ENCODE measurements around the gene KLF18.
"Not testable (repeated sequence)": the region's sequence is repeated elsewhere in the genome, so short reads cannot be mapped to it uniquely, and the experiment has no call there.

The KLF18 gene

DNA sequence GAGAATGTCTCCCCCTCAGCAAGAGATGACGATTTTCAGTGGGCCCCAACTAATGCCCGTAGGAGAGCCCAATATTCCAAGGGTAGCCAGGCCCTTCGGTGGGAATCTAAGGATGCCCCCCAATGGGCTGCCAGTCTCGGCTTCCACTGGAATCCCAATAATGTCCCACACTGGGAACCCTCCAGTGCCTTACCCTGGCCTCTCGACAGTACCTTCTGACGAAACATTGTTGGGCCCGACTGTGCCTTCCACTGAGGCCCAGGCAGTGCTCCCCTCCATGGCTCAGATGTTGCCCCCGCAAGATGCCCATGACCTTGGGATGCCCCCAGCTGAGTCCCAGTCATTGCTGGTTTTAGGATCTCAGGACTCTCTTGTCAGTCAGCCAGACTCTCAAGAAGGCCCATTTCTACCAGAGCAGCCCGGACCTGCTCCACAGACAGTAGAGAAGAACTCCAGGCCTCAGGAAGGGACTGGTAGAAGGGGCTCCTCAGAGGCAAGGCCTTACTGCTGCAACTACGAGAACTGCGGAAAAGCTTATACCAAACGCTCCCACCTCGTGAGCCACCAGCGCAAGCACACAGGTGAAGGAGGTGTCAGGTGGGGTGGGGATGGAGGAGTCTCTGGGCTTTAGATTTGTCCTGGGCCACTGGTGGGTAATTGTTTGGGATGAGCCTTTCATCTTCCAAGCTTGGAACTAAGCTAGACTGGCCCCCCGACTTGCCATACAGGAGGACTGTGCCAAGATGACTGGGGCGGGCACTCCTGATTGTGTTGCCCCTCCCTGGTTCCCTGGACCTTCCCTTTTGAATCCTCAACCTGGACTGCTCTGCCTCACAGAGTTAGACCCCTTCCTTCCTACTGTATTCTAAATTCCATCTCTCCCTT, 11.6 kb downstream of the KLF18 start:
- FAIRE-seq (no peak), DNase-seq (ENCODE audit: extremely low spot score, insufficient read length, low read depth) (no peak)

DNA sequence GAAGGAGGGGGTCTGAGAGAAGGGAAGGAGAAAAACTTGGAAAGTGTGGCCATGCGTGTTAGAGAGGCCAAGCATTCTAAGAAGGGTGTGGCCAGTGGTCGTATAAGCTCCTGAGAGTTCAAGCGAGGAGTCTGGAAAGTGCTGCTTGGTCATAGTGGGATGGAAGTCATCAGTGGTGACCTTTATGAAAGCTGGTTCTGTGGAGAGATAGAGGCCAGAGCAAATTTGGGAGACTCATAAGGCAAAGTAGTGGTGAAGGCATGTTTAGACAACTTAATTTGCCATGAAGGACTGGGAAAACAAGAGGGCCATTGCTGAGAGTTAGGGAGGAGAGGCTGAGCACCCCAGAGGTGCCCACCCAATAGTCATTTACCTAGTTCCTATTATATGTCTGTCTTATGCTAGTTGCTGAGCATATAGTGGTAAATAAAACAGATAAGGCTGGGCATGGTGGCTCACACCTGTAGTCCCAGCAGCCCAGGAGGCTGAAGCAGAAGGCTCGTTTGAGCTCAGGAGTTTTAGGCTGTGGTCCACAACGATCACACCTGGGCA, 21.0 kb downstream of the KLF18 start:
- FAIRE-seq = no peak

DNA sequence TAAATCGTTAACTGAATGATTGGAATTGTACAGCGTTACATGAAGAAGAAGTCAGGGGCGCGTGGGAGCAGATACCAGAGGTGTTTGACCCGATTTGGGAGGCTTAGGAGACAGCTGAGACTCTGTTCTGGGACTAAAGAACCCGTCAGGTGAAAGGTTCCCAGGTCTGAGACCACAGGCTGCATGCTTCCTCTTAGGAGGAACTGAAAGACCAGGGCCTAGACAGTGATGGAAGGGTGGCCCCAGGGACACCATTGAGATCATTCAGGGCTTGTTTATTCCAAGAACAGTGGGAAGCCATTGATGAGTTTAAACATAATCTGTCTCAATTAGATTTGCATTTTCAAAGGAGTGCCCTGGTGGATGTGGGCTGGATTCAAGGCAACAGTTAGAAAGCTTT, 21.9 kb downstream of the KLF18 start:
- FAIRE-seq (no peak), DNase-seq (ENCODE audit: extremely low spot score, insufficient read length, low read depth) (no peak)

More for the DNA sequence above, 21.0 kb downstream of the KLF18 start:
- no peak for DNase-seq (ENCODE audit: extremely low spot score, insufficient read length, low read depth)

DNA sequence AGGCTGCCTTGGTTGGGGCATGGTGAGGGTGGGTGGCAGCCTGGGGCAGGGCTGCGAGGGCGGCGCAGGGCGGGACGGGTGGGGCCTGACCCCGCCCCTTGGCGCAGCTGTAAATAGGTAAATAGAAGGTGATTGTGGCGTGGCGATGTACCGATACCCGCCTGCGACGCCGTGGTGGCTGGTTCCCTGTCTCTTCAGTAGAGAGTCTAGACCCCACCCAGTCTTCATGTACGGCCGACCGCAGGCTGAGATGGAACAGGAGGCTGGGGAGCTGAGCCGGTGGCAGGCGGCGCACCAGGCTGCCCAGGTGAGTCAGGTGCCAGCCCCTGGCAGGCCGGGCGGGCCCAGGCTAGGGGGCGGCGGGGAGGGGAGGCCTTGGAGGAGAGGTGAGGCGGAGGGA, 22.7 kb downstream of the KLF18 start, which contains the start of gene KLF17:
Gene KLF17 (plus strand): TSS at position 140 of the 400 bp plus-strand sequence. CDS start 87 bp downstream, at position 227.
- FAIRE-seq (no peak), DNase-seq (ENCODE audit: extremely low spot score, insufficient read length, low read depth) (no peak)

DNA sequence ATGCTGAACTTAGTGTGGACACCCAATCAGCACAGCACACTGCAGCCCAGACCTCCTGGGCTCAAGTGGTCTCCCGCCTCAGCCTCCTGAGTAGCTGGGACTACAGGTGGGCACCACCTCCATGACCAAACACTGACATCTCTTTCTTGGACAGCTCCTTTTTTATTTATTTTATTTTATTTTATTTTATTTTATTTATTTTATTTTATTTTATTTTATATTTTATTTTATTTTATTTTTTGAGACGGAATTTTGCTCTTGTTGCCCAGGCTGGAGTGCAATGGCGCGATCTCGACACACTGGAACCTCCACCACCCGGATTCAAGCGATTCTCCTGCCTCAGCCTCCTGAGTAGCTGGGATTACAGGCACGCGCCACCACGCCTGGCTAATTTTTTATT, 24.2 kb downstream of the KLF18 start:
- FAIRE-seq = not testable (repeated sequence)

DNA sequence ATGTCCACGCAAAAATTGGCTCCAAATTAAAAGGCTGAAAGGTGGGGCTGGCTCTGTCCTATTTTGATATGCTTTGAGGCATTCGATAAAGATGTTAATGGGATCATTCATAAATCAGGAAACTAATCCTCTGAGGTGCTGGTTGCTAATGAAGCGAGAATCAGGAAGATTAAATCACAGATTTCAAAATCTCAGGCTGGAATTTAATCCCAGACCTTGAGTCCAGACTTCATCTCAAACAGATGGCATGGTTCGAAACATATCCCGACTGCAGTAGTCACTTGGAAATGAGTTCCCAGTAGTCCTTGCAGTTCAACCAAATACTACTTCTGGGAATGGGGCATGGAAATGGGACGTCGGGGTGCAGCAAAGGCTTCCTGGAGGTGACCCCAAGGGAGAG, 27.3 kb downstream of the KLF18 start:
- no peak for FAIRE-seq
- DNase-seq (ENCODE audit: extremely low spot score, insufficient read length, low read depth) = no peak

More for the DNA sequence above, 24.2 kb downstream of the KLF18 start:
- not testable (repeated sequence) for DNase-seq (ENCODE audit: extremely low spot score, insufficient read length, low read depth)

DNA sequence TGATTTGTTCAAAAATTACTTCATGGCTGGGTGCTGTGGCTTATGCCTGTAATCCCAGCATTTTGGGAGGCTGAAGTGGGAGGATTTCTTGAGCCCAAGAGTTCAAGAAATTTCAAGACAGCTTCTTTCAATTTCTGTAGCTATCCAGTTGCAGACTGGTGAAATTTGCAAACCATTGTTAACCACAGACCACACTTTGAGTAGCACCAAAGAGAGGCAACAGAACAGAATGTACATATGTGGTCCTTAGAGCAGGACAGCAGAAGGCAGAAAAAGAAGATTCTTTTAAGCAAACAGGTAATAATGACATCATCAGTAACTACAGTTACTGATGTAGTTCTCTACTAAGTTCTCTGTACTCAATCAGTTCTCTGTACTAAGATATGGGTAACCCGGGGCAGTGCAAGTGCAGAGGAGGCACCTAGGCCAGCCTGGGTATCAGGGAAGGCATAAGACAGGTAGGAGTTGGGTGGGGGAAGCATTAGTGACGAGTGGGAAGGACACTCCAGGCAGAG, 28.3 kb downstream of the KLF18 start:
- DNase-seq (ENCODE audit: extremely low spot score, insufficient read length, low read depth) = no peak
- no peak for FAIRE-seq

DNA sequence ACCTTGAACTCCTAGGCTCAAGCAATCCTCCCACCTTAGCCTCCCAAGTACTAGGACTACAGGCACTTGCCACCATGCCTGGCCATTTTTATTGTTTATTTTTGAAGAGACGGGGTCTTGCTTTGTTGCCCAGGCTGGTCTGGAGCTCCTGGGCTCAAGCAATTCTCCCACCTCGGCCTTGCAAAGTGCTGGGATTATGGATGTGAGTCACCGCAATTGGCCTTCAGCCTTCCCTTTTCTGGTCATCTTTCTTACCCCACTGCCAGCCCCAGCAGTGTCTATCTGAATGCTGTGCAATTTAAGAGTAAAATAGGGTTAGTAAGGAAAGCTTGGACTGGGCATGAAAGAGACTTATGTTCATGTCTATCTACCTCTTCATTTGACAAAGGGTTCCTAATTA, 28.9 kb downstream of the KLF18 start:
- no peak for FAIRE-seq

DNA sequence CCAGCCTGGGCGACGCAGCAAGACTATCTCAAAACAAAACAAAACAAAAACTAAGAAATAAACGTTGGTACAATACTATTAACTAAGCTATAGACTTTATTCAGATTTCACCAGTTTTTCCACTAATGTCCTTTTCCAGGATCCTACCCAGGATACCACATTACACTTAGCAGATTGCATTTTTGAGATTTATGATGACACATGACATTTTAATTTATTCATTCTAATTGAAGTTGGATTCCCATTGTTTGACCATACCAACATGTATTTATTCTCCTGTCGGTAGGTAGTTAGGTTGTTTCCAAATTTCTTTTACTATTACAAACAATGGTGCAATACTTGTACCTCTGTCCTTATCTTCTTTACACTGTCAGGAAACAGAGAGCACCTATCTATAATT, 29.6 kb downstream of the KLF18 start:
- DNase-seq (ENCODE audit: extremely low spot score, insufficient read length, low read depth) (no peak), FAIRE-seq (no peak)

More for the DNA sequence above, 28.9 kb downstream of the KLF18 start:
- no peak for DNase-seq (ENCODE audit: extremely low spot score, insufficient read length, low read depth)

DNA sequence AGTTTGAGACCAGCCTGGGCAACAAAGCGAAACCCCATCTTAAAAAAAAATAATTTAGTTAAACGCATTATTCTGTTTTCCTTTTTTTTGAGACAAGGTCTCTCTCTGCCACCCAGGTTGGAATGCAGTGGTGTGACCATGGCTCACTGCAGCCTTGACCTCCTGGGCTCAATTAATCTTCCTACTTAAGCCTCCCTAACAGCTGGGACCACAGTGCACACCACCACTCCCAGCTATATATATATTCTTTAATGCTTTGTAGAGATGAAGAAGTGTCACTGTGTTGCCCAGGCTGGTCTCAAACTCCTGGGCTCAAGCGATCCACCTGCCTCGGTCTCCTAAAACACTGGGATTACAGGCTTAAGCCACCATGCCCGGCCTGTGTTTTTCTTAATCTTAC, 30.5 kb downstream of the KLF18 start:
- DNase-seq (ENCODE audit: extremely low spot score, insufficient read length, low read depth) (no peak), FAIRE-seq (no peak)

DNA sequence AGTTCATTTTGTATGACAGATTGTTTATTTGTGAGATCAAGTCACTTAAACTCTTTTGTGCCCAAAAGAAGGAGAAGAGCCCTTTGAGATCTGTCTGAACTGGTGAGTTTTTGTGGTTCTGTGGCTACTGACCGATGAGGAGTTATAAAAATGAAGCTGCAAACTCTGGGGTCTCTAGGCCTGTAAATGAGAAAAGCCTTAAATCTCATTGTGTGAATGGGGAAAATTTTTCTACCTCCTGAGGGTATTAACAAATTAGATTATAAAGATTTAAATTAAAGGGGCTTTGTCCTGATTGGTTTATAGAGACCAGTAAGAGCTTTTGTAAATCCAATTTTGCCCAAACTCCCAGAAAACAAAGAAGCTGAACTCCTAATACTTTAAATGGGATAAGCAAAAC, 32.5 kb downstream of the KLF18 start:
- DNase-seq (ENCODE audit: extremely low spot score, insufficient read length, low read depth) (no peak), FAIRE-seq (no peak)

DNA sequence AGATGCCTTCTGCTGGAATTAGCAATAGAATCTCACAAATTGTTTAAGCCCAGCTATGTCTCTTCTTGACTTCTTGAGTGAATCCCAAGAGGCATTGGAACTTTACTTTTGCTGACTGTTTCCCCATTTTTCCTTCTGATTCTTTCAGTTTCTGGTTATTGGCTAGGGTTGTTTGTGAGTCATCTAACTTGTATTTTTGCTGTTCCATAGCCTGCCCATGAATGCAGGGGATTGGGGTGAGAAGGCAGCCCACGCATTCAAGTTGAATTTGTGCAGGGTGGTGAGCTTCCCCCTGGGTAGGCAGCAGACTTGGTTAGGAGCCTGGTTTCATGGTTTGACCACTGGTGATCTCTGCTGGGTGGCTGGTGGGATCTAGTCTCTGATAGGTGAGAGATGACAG, 33.2 kb downstream of the KLF18 start:
- FAIRE-seq (no peak), DNase-seq (ENCODE audit: extremely low spot score, insufficient read length, low read depth) (no peak)

DNA sequence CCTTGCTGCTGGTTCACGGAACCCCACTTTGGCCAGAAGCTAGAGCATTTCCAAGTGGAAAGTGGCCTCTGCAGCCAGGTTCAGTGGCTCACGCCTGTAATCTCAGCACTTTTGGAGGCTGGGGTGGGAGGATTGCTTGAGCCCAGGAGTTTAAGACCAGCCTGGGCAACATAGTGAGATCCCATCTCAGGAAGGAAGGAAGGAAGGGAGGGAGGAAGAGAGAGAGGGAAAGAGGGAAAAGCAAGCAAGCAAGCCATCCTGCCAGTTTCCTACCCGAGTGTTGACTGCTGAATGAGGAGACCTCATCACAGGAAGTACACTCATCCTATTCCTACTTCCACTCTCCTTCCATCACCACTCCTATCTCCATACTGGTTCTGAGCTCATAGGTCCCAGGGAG, 35.6 kb downstream of the KLF18 start:
- no peak for DNase-seq (ENCODE audit: extremely low spot score, insufficient read length, low read depth)
- FAIRE-seq = no peak

DNA sequence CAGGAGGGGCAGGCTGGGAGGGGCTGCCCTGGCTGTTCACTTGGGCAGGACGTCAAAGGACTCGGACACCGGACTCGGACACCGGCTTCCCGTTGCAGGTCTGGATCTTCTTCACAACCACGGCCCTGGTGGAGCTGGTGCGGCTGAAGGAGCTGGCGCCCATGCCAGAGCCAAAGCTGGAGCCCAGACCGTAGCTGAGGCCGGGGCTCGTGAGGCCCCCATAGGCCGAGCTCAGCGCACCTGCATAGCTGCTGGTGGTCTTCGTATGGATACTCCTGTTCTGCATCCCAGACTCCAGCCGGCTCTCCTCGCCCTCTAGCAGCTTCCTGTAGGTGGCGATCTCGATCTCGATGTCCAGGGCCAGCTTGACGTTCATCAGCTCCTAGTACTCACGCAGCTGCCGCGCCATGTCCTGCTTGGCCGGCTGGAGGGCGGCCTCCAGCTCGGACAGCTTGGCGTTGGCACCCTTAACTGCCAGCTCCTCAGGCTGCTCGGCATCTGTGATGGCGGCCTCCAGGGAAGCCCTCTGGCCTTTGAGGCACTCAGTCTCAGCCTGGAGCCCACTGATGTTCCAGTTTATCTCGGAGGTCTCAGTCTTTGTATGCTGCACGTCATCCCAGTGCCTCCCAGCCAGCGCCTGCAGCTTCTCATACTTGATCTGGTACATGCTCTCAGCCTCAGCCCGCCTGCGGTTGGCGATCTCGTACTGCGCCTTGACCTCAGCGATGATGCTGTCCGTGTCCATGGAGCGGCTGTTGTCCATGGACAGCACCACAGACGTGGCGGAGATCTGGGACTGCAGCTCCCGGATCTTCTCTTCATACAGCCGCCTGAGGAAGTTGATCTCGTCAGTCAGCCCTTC, 37.9 kb downstream of the KLF18 start:
- no peak for FAIRE-seq

DNA sequence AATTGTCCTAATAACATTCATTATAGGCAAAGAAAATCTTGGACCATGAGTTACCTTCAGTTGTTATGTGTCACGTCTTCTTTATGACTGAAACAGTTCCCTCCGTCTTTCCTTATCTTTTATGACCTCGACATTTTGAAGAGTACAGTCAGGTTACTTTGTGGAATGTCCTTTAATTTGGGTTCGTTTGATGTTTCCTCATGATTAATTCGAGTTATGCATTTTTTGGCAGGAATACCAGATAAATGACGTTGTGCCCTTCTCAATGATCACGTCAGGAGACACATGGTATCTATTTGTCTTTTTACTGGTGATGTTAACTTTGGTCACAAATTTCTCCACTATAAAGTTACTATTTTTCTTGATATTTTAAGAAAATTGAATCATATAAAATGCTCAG, 40.1 kb downstream of the KLF18 start:
- no peak for DNase-seq (ENCODE audit: extremely low spot score, insufficient read length, low read depth)
- FAIRE-seq = no peak

More for the DNA sequence above, 37.9 kb downstream of the KLF18 start:
- DNase-seq (ENCODE audit: extremely low spot score, insufficient read length, low read depth) = no peak

DNA sequence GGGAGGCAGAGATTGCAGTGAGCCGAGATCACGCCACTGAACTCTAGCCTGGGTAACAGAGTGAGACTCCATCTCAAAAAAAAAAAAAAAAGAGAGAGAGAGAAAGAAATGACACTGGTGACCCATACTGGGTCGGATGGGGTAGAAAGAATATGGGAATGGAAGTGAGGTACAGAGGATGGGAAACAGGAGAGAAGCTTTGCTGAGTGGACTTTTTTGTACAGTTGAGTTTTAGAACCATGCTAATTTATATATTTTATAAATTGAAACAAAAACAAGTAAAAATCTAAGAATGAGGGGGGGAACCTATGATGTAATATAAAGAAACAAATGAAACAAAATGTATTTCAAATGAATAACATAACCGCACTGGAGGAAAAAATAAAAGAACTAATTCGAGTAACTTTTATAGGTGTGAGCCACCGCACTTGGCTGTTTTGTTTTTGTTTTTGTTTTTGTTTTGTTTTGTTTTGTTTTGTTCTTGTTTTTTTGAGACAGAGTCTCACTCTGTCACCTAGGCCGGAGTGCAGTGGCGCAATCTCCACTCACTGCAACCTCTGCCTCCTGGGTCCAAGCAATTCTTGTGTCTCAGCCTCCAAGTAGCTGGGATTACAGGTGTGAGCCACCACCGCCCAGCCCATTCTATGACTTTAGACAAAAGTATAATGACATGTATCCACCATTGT, 41.1 kb downstream of the KLF18 start:
- DNase-seq (ENCODE audit: extremely low spot score, insufficient read length, low read depth) (no peak), FAIRE-seq (no peak)

DNA sequence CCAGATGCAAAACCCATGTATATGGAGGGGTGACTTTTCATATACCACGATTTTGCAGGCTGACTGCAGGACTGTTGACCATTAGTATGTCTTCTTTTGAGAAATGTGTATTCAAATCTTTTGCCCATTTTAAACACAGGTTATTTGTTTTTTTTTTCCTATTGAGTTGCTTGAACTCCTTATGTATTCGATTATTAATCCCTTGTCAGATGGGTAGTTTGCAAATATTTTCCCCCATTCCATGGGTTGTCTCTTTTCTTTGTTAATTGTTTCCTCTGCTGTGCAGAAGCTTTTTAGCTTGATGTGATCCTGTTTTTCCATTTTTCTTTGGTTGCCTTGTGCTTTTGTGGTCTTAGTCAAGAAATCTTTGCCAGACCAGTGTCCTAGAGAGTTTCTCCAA, 47.4 kb downstream of the KLF18 start:
- FAIRE-seq (no peak), DNase-seq (ENCODE audit: extremely low spot score, insufficient read length, low read depth) (no peak)

DNA sequence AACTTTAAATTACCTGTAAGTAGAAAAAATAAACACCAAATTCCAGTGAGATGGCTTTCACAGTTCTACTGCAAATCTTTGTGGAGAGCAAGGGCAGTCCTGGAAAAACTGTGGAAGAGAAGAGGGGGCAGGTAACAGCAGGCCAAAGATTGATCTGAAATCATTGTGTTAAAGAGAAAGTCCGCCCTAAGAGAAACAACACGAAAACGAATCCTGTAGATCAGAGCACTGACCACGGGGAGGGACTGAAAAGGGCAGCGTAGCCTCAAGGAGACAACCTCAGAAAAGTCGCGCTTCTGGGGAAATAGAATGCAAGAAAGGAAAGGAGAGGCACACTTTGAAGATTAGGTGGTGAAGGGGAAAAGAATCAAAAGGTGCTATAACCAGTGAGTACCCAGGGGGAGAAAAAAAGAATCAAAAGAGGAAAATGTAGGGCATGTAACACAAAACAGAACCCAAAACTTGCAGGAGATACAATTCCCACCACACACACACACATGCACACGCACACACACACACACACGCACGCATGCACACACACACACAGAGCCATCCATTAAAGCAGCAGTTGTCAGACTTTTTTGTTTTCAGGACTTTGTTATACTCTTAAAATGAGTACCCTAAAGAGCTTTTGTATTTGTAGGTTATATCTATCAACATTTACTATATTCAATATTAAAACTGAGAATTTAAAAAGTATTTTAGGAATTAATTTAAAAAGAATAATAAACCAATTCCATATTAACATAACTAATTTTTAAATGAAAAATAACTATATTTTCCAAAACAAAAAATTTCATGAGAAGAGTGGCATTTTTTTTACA, 50.8 kb downstream of the KLF18 start:
- FAIRE-seq = no peak
- no peak for DNase-seq (ENCODE audit: extremely low spot score, insufficient read length, low read depth)

Measured in GM18507 (cell line).